ENCODE data around the gene DDX47.

DDX47 gene

DNA sequence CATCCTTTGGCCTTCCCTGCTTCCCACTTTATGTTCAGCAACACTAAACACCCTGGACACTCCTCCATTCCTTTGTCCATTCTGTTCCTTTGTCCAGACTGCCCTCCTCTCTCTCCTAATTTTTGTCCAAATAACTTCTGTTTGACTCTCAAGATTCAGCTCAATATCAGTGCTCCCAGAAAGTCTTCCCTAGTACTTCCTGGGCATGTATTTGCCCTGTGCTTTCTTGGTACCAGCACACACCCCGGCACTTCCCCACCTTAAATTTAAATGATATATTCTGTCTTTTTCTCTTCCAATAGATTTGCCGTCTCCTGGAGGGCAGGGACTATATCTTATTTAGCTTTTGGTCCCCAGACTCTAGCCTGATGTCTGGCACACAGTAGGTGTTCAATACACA is 34.1 kb upstream of the DDX47 start:
- in situ Hi-C loops (cut with MboI; ENCODE audit: low sequenced_read_pairs, unreplicated experiment): loop anchor here (25.0 kb wide), 1 partner anchor 433 kb away; no protein-coding TSS in a partner anchor
- TF ChIP-seq, protein P1, sequence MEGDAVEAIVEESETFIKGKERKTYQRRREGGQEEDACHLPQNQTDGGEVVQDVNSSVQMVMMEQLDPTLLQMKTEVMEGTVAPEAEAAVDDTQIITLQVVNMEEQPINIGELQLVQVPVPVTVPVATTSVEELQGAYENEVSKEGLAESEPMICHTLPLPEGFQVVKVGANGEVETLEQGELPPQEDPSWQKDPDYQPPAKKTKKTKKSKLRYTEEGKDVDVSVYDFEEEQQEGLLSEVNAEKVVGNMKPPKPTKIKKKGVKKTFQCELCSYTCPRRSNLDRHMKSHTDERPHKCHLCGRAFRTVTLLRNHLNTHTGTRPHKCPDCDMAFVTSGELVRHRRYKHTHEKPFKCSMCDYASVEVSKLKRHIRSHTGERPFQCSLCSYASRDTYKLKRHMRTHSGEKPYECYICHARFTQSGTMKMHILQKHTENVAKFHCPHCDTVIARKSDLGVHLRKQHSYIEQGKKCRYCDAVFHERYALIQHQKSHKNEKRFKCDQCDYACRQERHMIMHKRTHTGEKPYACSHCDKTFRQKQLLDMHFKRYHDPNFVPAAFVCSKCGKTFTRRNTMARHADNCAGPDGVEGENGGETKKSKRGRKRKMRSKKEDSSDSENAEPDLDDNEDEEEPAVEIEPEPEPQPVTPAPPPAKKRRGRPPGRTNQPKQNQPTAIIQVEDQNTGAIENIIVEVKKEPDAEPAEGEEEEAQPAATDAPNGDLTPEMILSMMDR (IDR thresholded peaks at IDR 0.05; ENCODE audit: borderline replicate concordance, control extremely low read depth, extremely low read depth, insufficient read depth, missing control alignments): no peak

DNA sequence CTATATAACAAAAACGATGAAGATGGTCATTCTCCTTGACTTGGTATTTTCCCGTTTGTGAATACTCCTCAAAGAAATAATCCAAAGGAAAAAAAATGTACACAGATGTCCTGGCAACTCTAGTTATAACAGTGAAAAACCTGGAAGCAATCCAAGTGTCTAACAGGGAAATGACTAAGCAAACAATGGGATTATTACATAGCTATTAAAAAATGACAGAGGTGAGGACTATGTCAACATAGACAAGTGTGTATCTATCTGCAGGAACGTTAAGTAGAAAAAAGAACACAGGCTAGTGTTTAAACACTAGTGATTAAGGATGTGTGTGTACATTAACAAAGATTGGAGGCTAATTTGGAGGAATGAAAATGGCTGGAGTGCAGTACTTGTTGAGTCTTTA is 33.6 kb upstream of the DDX47 start:
- TF ChIP-seq, protein P1 (IDR thresholded peaks at IDR 0.05; ENCODE audit: borderline replicate concordance, control extremely low read depth, extremely low read depth, insufficient read depth, missing control alignments): no peak
- in situ Hi-C loops (cut with MboI; ENCODE audit: low sequenced_read_pairs, unreplicated experiment): loop anchor here (25.0 kb wide), 1 partner anchor 433 kb away; no protein-coding TSS in a partner anchor
- no peak for DNase-seq (ENCODE audit: low spot score)

More for the DNA sequence above, 34.1 kb upstream of the DDX47 start:
- no peak for DNase-seq (ENCODE audit: low spot score)

DNA sequence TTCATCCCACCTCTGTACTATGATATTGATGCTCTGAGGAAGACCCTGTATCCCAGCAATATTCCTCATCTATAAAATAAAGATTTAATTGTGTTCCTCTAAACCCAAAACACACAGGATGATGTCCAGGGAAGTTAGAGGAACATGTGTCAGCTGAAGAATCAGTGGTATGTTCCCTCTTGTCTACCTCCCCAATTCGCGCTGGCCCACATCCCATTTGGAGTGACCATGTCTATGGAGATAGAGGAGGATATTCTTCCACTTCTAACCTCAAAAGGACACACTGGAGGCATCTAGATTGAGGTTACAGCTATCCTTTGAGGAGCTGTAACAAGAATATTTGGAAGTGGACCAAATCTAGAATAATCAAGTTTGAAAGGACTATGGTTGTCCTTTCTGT is 29.0 kb upstream of the DDX47 start:
- in situ Hi-C loops (cut with MboI; ENCODE audit: low sequenced_read_pairs, unreplicated experiment): loop anchor here (25.0 kb wide), 1 partner anchor 428 kb away; no protein-coding TSS in a partner anchor
- TF ChIP-seq, protein P1 (IDR thresholded peaks at IDR 0.05; ENCODE audit: borderline replicate concordance, control extremely low read depth, extremely low read depth, insufficient read depth, missing control alignments): no peak
- DNase-seq (ENCODE audit: low spot score): no peak

DNA sequence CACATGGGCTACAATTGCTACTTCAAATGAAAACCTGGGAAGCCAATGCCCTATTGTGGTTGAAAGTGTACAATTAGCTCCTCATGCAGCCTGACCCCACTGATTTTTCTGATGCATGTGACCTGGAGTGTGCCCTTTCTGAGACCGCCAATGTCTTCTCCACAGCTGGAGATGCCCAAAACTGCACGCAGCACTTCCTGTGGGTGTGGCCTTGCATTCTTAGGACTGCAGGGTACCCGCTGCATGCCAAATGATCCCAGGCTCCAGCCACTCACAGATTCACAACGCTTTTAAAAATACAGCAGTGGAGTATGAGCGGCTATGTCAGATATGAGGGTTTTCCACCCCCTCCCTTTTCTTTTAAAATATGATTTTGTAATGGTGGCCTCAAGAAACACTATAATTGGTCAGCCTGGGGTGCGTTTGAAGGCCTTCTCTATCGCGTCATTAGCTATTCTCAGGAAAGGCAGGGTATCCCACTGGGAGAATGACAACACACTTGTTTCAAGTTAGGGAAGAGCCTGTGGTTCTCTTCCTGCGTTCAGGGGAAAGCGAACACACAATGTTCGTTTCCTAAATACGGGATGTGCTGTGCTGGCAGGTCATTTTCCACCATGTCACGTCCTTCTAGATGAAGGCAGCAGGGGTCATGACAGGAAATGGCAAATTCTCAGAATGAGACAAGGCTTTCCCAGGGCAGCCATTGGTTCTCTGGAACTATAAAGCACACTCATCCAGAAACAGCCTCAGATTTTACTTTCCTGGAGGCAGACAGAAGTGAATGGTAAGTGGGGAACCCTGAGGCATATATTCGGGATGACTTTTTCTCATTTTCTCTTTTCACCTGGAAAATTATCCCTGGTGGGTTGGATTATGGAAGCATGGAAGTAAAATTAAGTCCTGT is 28.0 kb upstream of the DDX47 start, which contains the start of gene APOLD1:
Gene APOLD1 (plus strand): TSS at position 749 of the 904 bp plus-strand sequence. CDS start 33 bp downstream, at position 782.
- in situ Hi-C loops (cut with MboI; ENCODE audit: low sequenced_read_pairs, unreplicated experiment): loop anchor here (25.0 kb wide), 1 partner anchor 427 kb away; no protein-coding TSS in a partner anchor
- DNase-seq (ENCODE audit: low spot score): no peak
- TF ChIP-seq, protein P1 (IDR thresholded peaks at IDR 0.05; ENCODE audit: borderline replicate concordance, control extremely low read depth, extremely low read depth, insufficient read depth, missing control alignments): no peak

DNA sequence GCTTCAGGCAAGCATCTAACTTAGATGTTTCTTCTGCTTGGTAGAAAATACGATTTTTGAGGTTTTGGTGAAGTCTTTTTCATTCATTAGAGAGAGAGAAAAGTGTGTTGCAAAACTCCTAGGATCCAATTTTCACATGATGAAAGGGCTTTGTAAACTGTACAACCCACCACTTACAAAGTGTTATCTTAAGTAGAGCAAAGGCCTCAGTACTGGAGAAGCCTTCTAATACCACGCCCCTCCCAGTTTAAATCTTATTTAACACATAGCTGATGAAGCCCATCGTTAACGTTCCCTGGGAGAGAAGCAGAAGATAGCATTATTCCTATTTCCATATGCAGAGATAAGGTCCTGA is 26.8 kb upstream of the DDX47 start:
- in situ Hi-C loops (cut with MboI; ENCODE audit: low sequenced_read_pairs, unreplicated experiment): loop anchor here (25.0 kb wide), 1 partner anchor 426 kb away; no protein-coding TSS in a partner anchor
- DNase-seq (ENCODE audit: low spot score): no peak
- TF ChIP-seq, protein P1 (IDR thresholded peaks at IDR 0.05; ENCODE audit: borderline replicate concordance, control extremely low read depth, extremely low read depth, insufficient read depth, missing control alignments): no peak

DNA sequence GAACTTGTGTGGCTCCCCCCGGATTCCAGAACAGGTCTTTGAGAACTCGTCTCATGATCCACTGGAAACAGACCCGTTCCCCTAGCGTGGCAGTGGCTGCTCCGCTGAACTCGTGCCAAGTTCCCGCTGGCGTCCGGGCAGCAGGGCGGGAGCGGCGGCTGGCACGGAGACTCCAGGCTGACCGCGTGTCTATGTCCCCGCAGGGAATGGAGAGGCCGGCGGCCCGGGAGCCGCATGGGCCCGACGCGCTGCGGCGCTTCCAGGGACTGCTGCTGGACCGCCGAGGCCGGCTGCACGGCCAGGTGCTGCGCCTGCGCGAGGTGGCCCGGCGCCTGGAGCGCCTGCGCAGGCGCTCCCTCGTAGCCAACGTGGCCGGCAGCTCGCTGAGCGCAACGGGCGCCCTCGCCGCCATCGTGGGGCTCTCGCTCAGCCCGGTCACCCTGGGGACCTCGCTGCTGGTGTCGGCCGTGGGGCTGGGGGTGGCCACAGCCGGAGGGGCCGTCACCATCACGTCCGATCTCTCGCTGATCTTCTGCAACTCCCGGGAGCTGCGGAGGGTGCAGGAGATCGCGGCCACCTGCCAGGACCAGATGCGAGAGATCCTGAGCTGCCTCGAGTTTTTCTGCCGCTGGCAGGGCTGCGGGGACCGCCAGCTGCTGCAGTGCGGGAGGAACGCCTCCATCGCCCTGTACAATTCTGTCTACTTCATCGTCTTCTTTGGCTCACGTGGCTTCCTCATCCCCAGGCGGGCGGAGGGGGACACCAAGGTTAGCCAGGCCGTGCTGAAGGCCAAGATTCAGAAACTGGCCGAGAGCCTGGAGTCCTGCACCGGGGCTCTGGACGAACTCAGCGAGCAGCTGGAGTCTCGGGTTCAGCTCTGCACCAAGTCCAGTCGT is 26.2 kb upstream of the DDX47 start:
- TF ChIP-seq, protein P1 (IDR thresholded peaks at IDR 0.05; ENCODE audit: borderline replicate concordance, control extremely low read depth, extremely low read depth, insufficient read depth, missing control alignments): no peak
- peak; percentile 96 for DNase-seq (ENCODE audit: low spot score)
- in situ Hi-C loops (cut with MboI; ENCODE audit: low sequenced_read_pairs, unreplicated experiment): loop anchor here (25.0 kb wide), 1 partner anchor 425 kb away; no protein-coding TSS in a partner anchor

Measured in GM13976 (cell line).